GM12878 (cell line): ENCODE data around the gene WDR93. TPM values are rescaled to one million over a fixed set of nuclear protein-coding genes. Genes with fewer than 3 reads are reported as not detected.

ENCODE experiments used
- ATAC-seq: fragments of 200-7000 bp; cut with Tn5 transposase; 3 replicates; pipeline ENCODE4 v1.9.1; 2020; ENCODE audit warnings: mild to moderate bottlenecking, moderate library complexity
- BruUV-seq: library from RNA; stranded (reverse); fragments of 400-500 nt; replicated peaks from 2 replicates; lab custom pipeline; 2021; lab: Mats Ljungman, UMichigan
- CTCF ChIA-PET: fragments of 300-600 bp; sonication (Branson Sonifier 250); formaldehyde crosslinking; extraction: SDS; loops from one replicate; lab custom pipeline; 2021; ENCODE audit warnings: inconsistent platforms; lab: Yijun Ruan, JAX
- POLR2A ChIA-PET: fragments of 350-600 bp; formaldehyde crosslinking; extraction: SDS; loops from one replicate; lab custom pipeline; 2021; ENCODE audit warnings: inconsistent platforms; lab: Charles Lee
- RAD21 ChIA-PET: fragments of 300-600 bp; sonication (Branson Sonifier 250); formaldehyde crosslinking; loops from one replicate; lab custom pipeline; 2023; ENCODE audit warnings: antibody characterized with exemption; ENCODE audit not compliant: unreplicated experiment; lab: Charles Lee
- SMC1A ChIA-PET: fragments of 300-600 bp; sonication (Branson Sonifier 250); formaldehyde crosslinking; loops from one replicate; lab custom pipeline; 2023; ENCODE audit not compliant: unreplicated experiment, uncharacterized antibody; lab: Charles Lee
- DNase-seq: peaks from one replicate; pipeline ENCODE4 v3.0.0-alpha.2; 2011; ENCODE audit warnings: low read depth, low spot score
- FAIRE-seq: peaks from 3 replicates; lab custom pipeline; 2011; peaks lifted over from hg19 to GRCh38; lab: Jason Lieb, UNC
- H2AFZ ChIP-seq: 2 replicates; pipeline ENCODE4 v1.6.0; 2011; ENCODE audit warnings: low read depth, low read length, control low read depth; ENCODE audit not compliant: control insufficient read depth
- H3K27ac ChIP-seq: 2 replicates; pipeline ENCODE4 v1.5.1; 2011; ENCODE audit warnings: control low read depth; ENCODE audit not compliant: control insufficient read depth, insufficient read depth
- H3K27me3 ChIP-seq, 2 experiments: replicated peaks in 1 of 2; 2 replicates each; pipeline versions ENCODE4 v1.6.0 to v1.6.1; 2011; ENCODE audit warnings: low read length in 1 of 2; ENCODE audit not compliant: control insufficient read depth in 2 of 2, insufficient read depth in 2 of 2
- H3K36me3 ChIP-seq, 2 experiments: 2 replicates each; pipeline ENCODE4 v1.5.1; 2011; ENCODE audit warnings: low read length in 1 of 2; ENCODE audit not compliant: control insufficient read depth in 2 of 2, insufficient read depth in 2 of 2
- H3K4me1 ChIP-seq: 2 replicates; pipeline ENCODE4 v1.6.1; 2011; ENCODE audit warnings: mild to moderate bottlenecking, low read length, moderate library complexity, mixed read lengths; ENCODE audit not compliant: control insufficient read depth, insufficient read depth
- H3K4me2 ChIP-seq: 2 replicates; pipeline ENCODE4 v1.6.0; 2011; ENCODE audit warnings: control low read depth; ENCODE audit not compliant: control insufficient read depth, insufficient read depth
- H3K4me3 ChIP-seq: fragments of 200-600 bp; sonication (generic); 2 replicates; pipeline ENCODE4 v1.5.1; 2016
- H3K79me2 ChIP-seq: 2 replicates; pipeline ENCODE4 v1.6.0; 2011; ENCODE audit warnings: low read length; ENCODE audit not compliant: control insufficient read depth, insufficient read depth
- H3K9ac ChIP-seq: 2 replicates; pipeline ENCODE4 v1.8.0; 2011; ENCODE audit warnings: low read length, control low read depth, mixed read lengths; ENCODE audit not compliant: control insufficient read depth, insufficient read depth
- H3K9me3 ChIP-seq: replicated peaks from 3 replicates; pipeline ENCODE4 v1.5.1; 2011; ENCODE audit warnings: mild to moderate bottlenecking, low read length; ENCODE audit not compliant: control insufficient read depth, insufficient read depth
- H4K20me1 ChIP-seq: 2 replicates; pipeline ENCODE4 v1.6.0; 2011; ENCODE audit not compliant: control insufficient read depth, insufficient read depth
- CBX5 ChIP-seq: sonication (generic); IDR thresholded peaks from 2 replicates; pipeline ENCODE4 v1.6.1; 2016; ENCODE audit warnings: low read depth, moderate library complexity, mild to moderate bottlenecking, inconsistent platforms
- CHD2 ChIP-seq: IDR thresholded peaks from 2 replicates; pipeline ENCODE4 v1.6.1; 2011; ENCODE audit warnings: low read depth, low read length, improper control_type of control experiment, borderline replicate concordance
- MTA3 ChIP-seq: IDR thresholded peaks from 2 replicates; pipeline ENCODE4 v1.6.1; 2012; ENCODE audit warnings: low read length, inconsistent platforms, borderline replicate concordance
- POLR2AphosphoS2 ChIP-seq: IDR thresholded peaks from 2 replicates; pipeline ENCODE4 v1.6.1; 2011; ENCODE audit warnings: low read depth, mild to moderate bottlenecking, low read length, improper control_type of control experiment, moderate library complexity
- RCOR1 ChIP-seq: conservative IDR thresholded peaks from 2 replicates; pipeline ENCODE4 v1.6.1; 2012; ENCODE audit warnings: low read depth, low read length, improper control_type of control experiment
- RUNX3 ChIP-seq: IDR thresholded peaks from 2 replicates; pipeline ENCODE4 v1.6.1; 2012; ENCODE audit warnings: low read length, inconsistent platforms
- WGBS: methylation state at CpG from one replicate; pipeline ENCODE4 v1.1.6; 2016; ENCODE audit warnings: low lambda C conversion rate; ENCODE audit not compliant: insufficient replicate concordance, insufficient coverage; ENCODE audit errors: missing lambda C conversion rate; 5-methylcytosine and 5-hydroxymethylcytosine counted together
- in situ Hi-C: fragments of 300-500 bp; cut with MboI; formaldehyde crosslinking; loops from 9 replicates; pipeline ENCODE4 v1.14.3; 2018; ENCODE audit warnings: mixed read lengths
- intact Hi-C: fragments of 100-400 bp; cut with micrococcal nuclease; formaldehyde crosslinking; loops from one replicate; pipeline ENCODE4 v1.14.2; 2022; ENCODE audit not compliant: unreplicated experiment
- polyA plus RNA-seq, 11 experiments: library from polyadenylated mRNA; depleted of rRNA in 4 of 11; unstranded in 6 of 11; stranded (reverse) in 5 of 11; fragments of >200 nt; fragmentation: Nextera tagmentation in 4 of 11; fragmentation: Illumina TruSeq in 1 of 11; extraction: Ambion mirVana in 4 of 11; extraction: Trizol in 1 of 11; gene quantifications; 1 replicate in 1 of 11; 2 replicates in 10 of 11; pipeline versions ENCODE4 v1.2.1 to v1.2.3, GENCODE V29; 2011 to 2016; ENCODE audit warnings: inconsistent platforms in 2 of 11, missing spikeins in 2 of 11, low read depth in 1 of 11
- total RNA-seq, 4 experiments: library from RNA; depleted of rRNA in 3 of 4; stranded (reverse); fragments of >200 nt in 3 of 4; fragmentation: Illumina TruSeq in 1 of 4; extraction: Trizol in 1 of 4; gene quantifications; 2 replicates each; pipeline versions ENCODE4 v1.2.1 to v1.2.3, GENCODE V29; 2013 to 2021
- TF ChIP-seq, protein P1 (sequence below): fragments of 450-650 bp; IDR thresholded peaks from 2 replicates; pipeline ENCODE4 v1.6.1; 2017; ENCODE audit warnings: antibody characterized with exemption, mild to moderate bottlenecking, moderate library complexity

The WDR93 gene
- total and polyA plus RNA-seq, 10 of the 15 experiments (the other 5 are each of a cell fraction or from before 2014, with no cell fraction given), result not detected

DNA sequence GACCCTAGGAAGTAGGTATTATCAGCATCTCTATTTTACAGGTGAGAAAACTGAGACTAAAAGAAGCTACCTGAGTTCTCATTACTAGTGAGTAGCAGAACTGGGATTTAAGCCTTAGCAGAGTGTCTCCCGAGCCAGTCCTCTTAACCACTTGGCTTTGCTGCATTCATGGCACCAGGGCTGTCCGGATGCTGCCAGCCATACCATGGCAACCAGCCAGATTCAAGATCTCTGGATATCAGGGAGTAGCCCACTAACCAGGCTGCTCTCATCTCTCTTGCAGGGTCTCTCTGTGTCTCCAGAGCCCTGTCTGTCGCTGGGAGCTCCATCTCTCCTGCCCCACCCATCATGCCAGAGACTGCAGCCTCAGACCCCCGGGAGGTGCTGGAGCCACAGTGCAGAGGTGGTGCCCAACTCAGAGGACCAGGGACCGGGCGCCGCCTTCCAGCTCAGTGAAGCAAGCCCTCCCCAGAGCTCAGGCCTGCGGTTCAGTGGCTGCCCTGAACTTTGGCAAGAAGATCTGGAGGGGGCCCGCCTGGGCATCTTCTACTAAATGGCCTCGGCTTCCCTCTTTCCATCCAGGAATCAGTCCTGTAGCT lies 87.3 kb downstream of the WDR93 start:
- FAIRE-seq, result no peak
- H3K9ac ChIP-seq, result no peak overlapping the region
- no peak for ATAC-seq

More for the DNA sequence above, 87.3 kb downstream of the WDR93 start:
- peaks cover 31% of the 10 kb centered on the region for H3K4me1 ChIP-seq
- H3K4me3 ChIP-seq, result no peak overlapping the region
- H3K27ac ChIP-seq, result no peak overlapping the region
- H3K4me2 ChIP-seq, result no peak overlapping the region
- no peaks in the 10 kb centered on the region for H4K20me1 ChIP-seq
- no peak for DNase-seq
- no peak overlapping the region for H2AFZ ChIP-seq
- ChIA-PET POLR2A (no interaction called here), RAD21 (no interaction called here)
- intact Hi-C loops (no loop called here), in situ Hi-C loops (no loop called here)
- no peaks in the 10 kb centered on the region for H3K27me3 ChIP-seq
- no TSS peak for BruUV-seq
- WGBS, result 94% methylated on average over 10 of the region's 10 CpGs
- no peaks in the 10 kb centered on the region for H3K79me2 ChIP-seq
- H3K36me3 ChIP-seq, result no peaks in the 10 kb centered on the region
- TF ChIP-seq, protein P1, sequence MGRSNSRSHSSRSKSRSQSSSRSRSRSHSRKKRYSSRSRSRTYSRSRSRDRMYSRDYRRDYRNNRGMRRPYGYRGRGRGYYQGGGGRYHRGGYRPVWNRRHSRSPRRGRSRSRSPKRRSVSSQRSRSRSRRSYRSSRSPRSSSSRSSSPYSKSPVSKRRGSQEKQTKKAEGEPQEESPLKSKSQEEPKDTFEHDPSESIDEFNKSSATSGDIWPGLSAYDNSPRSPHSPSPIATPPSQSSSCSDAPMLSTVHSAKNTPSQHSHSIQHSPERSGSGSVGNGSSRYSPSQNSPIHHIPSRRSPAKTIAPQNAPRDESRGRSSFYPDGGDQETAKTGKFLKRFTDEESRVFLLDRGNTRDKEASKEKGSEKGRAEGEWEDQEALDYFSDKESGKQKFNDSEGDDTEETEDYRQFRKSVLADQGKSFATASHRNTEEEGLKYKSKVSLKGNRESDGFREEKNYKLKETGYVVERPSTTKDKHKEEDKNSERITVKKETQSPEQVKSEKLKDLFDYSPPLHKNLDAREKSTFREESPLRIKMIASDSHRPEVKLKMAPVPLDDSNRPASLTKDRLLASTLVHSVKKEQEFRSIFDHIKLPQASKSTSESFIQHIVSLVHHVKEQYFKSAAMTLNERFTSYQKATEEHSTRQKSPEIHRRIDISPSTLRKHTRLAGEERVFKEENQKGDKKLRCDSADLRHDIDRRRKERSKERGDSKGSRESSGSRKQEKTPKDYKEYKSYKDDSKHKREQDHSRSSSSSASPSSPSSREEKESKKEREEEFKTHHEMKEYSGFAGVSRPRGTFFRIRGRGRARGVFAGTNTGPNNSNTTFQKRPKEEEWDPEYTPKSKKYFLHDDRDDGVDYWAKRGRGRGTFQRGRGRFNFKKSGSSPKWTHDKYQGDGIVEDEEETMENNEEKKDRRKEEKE, result no peak
- TF ChIP-seq POLR2AphosphoS2, result no peak
- no peak for TF ChIP-seq CHD2
- no peak for TF ChIP-seq RCOR1
- no peak for TF ChIP-seq CBX5
- TF ChIP-seq MTA3, result no peak
- TF ChIP-seq RUNX3, result no peak
- TF ChIP-seq, all 136 proteins: peak for 0
- SMC1A ChIA-PET, result interaction anchor here (1.5 kb wide), 1 partner anchor 96 kb away, joined by 7 read pairs; no protein-coding TSS in a partner anchor
- no peaks in the 10 kb centered on the region for H3K9me3 ChIP-seq
- CTCF ChIA-PET, result interaction anchor here (1.1 to 1.4 kb wide), 3 partner anchors 17 to 293 kb away, joined by 3 to 7 read pairs (median 5); no protein-coding TSS in a partner anchor
